Measurements from ENCODE around the gene FANCC. TPM values are rescaled to one million over a fixed set of nuclear protein-coding genes. Genes with fewer than 3 reads are reported as not detected.

The FANCC gene
- total RNA-seq, 4 donors from 2014 or later, result 3.4 to 12.2 (median 5.6) TPM

DNA sequence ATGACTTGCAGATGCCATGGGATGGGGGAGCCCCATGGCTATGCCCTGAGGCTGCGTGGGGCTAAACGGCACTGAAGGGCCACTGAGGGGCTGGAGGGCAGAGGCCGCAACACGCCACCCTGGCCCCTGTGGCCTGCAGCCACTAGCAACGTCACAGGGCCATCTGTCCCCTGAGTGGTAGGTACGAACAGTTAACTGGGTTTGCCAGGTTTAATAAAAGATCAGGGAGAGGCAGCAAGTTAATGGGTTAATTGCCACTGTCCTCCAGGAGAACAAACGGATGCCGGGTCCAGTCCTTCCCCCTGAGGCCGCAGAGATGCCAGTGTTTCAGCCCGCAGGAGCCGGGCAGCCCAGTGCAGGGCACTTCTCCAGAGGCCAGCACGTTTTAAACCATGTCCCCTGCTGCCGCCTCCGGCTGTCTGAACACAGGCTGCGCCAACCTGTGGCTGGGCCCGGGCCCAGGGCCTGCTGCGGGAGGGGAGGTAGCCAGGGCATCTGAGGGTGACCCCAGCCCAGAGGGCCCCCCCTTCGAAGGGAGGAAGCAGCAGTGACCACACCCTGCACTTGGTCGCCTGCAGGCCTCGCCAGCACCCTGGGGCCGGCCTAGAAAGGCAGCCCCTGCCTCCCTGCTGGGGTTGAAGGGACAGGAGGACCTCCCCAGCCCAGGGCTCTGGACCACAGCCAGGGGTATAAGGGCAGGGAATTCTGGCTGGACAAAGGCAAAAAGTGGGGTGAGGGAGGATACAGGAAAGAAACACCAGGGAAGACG is 227.3 kb downstream of the FANCC start:
- TF ChIP-seq, protein P1, sequence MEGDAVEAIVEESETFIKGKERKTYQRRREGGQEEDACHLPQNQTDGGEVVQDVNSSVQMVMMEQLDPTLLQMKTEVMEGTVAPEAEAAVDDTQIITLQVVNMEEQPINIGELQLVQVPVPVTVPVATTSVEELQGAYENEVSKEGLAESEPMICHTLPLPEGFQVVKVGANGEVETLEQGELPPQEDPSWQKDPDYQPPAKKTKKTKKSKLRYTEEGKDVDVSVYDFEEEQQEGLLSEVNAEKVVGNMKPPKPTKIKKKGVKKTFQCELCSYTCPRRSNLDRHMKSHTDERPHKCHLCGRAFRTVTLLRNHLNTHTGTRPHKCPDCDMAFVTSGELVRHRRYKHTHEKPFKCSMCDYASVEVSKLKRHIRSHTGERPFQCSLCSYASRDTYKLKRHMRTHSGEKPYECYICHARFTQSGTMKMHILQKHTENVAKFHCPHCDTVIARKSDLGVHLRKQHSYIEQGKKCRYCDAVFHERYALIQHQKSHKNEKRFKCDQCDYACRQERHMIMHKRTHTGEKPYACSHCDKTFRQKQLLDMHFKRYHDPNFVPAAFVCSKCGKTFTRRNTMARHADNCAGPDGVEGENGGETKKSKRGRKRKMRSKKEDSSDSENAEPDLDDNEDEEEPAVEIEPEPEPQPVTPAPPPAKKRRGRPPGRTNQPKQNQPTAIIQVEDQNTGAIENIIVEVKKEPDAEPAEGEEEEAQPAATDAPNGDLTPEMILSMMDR (IDR thresholded peaks at IDR 0.05; ENCODE audit: low read depth), result no peak

DNA sequence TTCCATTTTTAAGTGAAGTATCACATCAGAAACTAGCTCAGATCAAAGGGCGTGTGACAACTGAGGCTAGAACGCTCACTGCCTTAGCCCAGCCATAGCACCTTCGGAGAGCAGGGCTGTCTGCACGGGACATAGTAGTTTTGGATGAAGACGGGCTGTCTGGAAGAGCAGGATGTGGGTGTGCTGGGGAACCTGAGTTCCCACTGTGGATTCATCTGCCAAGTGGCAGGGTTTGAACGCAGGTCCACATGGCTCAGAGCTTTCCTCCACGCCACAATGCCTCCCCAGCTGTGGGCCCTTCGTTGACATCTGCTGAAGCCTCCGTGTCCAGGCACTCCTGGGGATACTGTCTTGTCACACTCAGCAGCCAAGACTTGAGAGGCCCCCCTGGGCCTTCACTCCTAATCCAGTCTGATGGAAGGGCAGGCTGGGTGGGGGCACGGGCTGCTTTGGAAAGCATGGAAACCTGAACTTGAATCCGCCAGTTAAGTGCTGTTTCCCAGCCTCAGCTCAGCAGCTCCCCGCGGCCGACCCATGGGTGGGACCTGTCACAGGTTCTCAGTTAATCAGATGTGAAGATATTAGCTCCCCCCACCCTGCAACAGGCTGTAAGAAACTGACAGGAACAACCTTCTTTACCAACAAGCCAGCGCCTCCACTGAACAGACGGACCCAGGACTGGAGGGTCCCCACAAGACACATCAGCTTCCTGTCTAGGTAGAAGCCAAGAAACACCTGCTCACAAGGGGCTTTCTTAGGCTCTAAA is 228.1 kb downstream of the FANCC start:
- TF ChIP-seq, protein P1 (IDR thresholded peaks at IDR 0.05; ENCODE audit: low read depth), result no peak

GRCh38 chr9:95088421-95089161 is 228.9 kb downstream of the FANCC start:
- TF ChIP-seq, protein P1 (IDR thresholded peaks at IDR 0.05; ENCODE audit: low read depth), result no peak

- TF ChIP-seq, protein P1 (IDR thresholded peaks at IDR 0.05; ENCODE audit: low read depth), result no peak
Measured at GRCh38 chr9:95087659-95088242, 229.8 kb downstream of the FANCC start.

- TF ChIP-seq, protein P1 (IDR thresholded peaks at IDR 0.05; ENCODE audit: low read depth), result no peak
Measured at GRCh38 chr9:95086564-95086955, 230.9 kb downstream of the FANCC start.

DNA sequence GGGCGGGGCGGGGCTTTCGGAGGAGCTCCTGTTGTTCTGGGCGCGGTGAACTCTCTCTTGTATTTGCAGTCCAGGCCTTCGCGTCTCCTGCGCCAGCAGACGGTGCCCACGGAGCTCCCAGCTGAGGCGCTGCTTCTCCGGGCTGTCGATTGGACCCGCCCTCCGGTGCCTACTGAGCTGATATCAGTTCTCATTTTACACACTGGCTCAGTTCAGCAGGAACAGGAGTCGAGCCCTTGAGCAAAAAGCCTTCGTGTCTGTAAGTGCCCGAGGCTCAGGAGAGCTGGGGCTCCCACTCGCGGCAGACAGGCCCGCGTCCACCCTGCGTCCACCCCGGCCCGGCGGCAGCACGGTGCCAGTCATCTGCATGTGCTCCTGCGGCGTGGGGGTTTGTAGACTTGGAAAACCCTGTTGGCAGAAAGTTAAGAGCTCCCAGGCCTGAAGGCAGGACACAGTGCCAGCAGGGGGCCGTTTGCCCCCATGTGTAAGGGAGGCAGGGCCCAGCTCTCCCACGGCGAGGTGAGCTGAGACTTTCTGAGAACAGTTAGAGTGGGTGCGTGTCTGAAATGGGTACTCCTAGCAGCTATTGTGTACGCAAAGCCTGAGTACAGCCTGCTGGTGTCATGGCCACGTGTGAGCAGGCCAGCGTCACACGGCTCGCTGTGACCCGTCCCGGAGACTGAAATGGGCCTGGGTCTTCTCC is 231.5 kb downstream of the FANCC start:
- TF ChIP-seq, protein P1 (IDR thresholded peaks at IDR 0.05; ENCODE audit: low read depth), result no peak

All from subcutaneous adipose tissue (tissue), 4 donors.